EH (cell line): ENCODE results near the gene SPAG8.

Experiments
- DNase-seq: peaks from one replicate; pipeline ENCODE4 v3.0.0-alpha.2; 2015; ENCODE audit warnings: low read depth

SPAG8 gene

GRCh38 chr9:35839926-35840325, 27.9 kb upstream of the SPAG8 start:
- no peak for DNase-seq

GRCh38 chr9:35836595-35836994, 24.5 kb upstream of the SPAG8 start:
- no peak for DNase-seq

DNA sequence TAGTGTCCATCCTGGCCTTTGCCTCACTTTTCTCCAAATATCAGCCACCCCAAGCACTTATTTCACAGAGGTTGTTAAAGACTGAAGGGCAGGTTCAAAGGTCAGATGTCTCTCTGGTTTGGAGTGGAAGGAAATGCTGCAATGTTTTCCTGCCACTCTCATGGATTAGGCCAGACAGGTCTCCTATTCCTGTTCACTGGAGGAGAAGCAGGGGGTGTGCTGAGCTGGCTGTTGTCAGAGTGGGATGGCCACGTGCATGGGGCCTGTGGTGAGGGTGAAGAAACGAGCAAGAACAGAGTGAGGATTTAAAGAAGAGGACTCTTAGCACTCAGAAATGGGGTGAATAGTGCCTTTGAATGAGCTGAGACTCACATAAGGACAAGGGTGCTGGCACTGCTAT, 23.7 kb upstream of the SPAG8 start:
- no peak for DNase-seq

DNA sequence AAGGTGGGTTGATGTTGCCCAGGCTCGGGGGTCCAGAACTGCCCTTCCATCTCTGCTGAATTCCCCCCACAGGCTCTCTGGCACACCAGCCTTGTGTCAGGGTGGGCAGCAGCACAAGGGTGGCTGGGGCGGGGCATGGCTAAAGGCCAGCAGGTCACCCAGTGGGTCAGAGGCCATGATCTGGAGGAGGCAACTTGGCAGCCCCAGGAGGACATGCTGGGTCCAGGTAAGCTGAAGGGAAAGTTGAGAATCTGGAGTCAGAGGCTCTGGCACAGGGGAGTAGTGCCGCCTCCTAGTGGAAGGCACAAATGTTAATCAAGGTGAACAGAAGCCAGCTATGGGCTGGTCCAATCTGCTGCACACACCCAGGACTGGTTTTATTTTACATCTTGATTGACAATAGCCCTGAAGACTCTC, 23.2 kb upstream of the SPAG8 start:
- DNase-seq, result no peak

DNA sequence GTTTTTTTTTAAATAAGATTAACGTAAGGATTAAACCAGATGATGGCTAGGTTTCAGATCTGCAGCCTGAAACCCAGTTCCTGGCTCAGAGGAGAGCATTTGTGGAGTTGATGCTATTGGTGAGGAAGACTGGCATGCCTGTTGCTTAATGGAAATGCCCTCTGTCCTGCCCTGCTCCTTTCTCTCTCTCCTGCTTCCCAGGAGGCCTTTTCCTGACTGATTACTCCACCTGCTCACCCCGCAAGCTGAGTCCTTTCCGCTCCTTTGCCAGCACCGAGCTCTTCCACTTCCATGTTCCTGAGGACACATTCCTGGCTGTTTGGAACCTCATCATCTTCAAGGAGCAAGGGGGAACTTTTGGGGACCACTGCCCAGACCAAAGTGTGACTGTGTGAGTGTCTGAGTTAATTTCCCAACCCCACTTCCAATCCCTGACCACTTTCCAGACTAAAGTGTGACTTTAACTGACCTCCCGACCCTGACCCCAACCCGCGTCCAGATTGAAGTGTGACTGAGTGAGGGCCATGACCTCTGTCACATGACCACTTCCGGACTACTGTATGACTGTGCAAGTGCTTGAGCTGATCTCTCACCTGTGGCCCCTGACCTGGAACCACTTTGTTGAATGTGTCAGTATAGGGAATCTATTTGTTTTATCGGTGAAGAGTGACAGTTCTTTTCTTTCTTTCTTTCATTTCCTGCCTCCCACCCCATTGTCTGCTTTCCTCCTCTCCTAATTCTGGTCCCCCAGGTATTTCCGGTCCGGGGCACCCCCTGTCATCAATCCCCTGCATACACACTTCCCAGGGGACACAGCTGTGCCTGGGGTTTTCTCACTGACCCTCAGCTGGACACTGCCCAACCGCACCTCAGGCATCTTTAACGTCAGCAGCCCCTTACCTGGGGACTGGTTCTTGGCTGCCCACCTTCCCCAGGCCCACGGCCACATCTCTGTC, 22.5 kb upstream of the SPAG8 start:
- DNase-seq, result no peak

DNA sequence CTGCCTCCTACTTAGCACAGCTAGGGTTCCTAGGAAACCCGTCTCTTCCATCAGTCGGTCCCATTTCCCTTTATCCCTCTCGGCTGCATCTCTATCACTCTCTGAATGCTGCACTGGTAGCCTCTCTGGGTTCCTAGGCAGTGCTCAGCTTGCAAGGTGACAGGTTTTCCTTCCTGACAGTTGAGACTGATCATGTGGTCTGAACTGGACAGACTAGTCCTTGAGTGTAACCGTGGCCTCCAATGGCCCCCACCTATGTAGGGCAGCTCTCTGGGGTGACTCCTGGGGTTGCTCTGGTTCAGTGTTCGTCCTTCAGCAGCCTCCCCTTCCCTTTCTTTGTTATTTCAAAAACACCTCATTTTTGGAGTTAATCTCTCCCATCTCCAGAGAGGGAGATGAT, 20.8 kb upstream of the SPAG8 start:
- DNase-seq, result no peak

- DNase-seq, result no peak
These were observed 19.0 kb upstream of the SPAG8 start for GRCh38 chr9:35831040-35831439.

GRCh38 chr9:35829764-35830096, 17.7 kb upstream of the SPAG8 start:
- DNase-seq, result no peak

DNA sequence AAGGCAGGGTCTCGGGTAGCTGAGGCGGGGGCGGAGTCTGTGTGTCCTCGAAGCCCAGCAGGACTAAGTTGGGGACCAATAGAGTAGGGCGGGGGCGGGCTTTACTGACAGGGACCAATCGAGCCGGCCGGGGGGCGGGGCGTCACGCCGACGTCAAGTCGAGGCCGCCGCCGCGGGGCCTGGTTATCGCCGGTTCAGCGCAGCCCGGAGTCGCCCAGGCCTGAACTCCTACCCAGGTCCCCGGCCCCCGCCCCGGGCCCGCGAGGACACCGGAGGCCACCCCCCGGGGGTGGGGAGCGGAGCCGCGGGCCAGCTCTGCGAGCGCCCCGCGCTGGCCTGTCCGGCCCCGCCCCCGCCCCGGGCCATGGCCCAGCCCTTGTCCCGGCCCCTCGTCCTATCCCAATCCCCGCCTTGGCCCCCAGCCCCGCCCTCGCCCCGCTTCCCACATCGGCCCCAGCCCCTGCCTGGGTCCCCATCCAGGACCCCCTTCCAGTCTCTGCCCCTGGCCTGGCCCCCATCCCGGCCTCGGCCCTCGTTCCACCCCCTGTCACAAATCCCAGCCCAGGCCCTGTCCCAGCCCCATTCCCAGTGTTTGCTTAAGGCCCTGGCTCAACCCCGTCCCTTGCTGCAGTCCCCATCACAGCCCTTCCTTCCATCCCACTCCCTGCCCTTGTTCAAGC, 17.2 kb upstream of the SPAG8 start, which contains the start of gene TMEM8B:
Gene TMEM8B (plus strand): TSS at position 145 of the 680 bp plus-strand sequence. CDS start 220 bp downstream, at position 365.
- DNase-seq, result peak; percentile 92

- DNase-seq, result no peak
These were observed 16.6 kb upstream of the SPAG8 start, which contains the start of gene FAM221B for GRCh38 chr9:35828716-35829083. FAM221B (minus strand) TSS chr9:35828732; CDS start chr9:35826161, 2,571 bp downstream.

DNA sequence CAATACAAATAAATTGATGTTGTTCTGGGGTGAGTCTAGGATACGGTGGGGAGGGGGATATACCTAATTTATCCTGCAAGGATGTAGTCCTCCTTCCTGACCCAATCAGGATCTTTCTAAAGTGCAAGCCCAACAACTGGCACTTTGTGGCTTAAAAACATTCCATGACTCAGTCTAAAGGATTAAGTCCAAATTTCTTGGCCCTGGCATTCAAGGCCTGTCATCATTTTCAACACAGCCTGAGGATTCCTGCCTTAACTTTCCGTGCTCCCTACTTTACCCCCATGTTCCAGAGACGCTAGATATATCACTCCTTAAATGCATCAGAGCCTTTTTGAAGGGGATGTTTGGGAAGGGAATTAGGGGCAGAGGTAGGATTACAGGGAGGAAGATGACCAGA, 15.4 kb upstream of the SPAG8 start:
- peak; percentile 71 for DNase-seq

DNA sequence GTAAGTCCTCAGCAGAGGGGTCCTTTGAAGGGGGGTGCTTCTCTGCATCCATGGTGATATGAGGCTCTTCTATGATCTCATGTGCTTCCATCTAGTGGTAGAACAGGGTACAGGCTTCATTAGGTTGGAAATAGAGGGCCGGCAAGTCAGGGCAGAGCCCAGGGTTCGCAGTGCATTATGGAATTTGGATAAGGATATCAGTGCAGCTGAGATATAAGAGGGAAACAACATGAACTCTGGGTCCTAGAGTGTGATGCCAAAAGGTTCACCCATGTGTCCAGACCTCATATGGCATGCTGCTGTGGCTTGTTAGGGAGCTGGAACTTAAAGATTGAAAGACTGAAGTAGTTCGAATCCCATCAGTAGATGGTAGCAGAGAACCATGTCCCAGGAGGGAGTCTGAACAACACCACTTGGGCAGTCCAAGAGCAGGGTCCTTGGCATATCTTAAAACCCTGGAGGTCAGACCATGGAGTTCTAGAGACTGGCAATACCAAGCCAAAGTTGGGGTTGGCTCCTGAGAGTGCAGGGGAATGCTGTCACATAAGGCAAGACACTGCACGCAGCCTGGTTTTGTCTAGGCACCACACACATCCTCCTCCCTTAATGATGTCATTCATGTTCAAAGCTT, 14.1 kb upstream of the SPAG8 start:
- peak; percentile 75 for DNase-seq

GRCh38 chr9:35822926-35823325, 10.9 kb upstream of the SPAG8 start:
- no peak for DNase-seq

- peak; percentile 82 for DNase-seq
These were observed 8.0 kb upstream of the SPAG8 start for GRCh38 chr9:35820076-35820475.

GRCh38 chr9:35818341-35818740, 6.3 kb upstream of the SPAG8 start:
- no peak for DNase-seq

- DNase-seq, result no peak
These were observed 4.6 kb upstream of the SPAG8 start for GRCh38 chr9:35816708-35817107.

DNA sequence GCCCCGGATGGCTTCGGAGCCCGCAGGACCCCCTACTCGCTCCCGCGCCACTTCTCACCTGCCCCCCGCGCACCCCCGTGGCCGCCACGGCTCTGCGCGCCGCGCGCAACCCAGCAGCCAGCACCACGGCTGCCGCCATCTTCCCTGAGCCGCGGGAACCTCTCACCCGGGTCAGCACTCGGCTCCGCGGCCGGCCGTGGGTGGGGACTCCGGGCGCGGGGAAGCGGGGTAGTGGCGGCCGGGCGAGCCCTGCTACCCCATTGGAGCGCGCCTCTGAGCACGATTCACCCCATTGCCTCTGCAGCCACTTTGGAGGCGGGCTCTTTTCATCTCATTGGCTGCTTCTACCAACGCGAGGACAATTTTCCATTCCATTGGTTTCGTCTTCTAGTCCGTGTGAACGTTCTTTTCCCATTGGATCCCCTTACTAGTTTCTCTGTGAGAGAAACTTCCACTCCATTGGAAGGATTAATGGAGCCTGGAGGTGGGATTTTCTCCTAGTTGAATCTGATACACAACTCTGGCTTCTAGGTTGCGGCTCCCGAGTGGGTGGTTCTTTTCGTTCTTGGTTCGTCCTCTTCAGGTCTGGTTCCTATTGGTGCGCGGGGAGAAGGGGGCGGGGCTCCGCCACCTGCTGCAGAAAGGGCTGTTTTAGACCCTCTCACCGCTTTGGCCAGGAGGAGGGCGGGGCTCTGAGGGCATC, 2.9 kb upstream of the SPAG8 start, which contains the start of gene HINT2:
Gene HINT2 (minus strand): TSS at position 202 of the 703 bp plus-strand sequence. CDS start 63 bp downstream, at position 139.
- DNase-seq, result peak; percentile 100

DNA sequence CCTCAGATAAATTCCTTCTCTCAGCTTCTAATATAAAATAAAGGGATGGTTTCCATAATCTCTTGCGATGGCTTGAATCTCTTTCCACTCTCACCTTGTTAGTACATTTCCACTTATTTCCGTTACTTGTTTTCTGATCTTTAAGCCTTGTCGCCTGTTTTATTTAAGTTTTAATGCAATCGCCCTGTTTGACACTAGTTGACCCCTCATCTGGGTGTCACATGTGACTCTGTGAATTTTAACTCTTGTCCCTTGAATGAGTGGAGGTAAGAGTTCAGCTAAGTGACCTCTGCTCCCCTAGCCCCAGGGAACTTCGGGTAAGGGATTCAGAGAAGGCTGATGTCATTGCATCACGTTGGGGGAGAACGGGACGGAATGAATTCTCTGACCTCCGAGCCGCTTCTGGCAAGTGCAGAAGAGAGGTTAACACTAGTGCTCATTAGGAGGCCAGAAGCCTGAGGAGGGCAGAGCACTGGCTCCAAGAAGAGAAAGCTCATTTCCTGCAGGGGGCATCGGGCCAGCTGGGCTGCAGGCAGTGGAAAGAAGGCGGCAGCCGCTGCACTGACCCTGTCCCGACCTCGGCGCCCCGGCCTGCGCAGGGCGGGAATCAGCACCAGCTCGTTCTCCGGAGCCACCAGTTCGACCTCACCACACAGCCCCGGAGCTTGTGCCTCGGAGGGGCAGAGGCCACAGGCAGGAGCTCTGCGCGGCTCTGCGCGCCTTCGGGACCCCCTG, 2.2 kb upstream of the SPAG8 start:
- DNase-seq, result peak; percentile 74

DNA sequence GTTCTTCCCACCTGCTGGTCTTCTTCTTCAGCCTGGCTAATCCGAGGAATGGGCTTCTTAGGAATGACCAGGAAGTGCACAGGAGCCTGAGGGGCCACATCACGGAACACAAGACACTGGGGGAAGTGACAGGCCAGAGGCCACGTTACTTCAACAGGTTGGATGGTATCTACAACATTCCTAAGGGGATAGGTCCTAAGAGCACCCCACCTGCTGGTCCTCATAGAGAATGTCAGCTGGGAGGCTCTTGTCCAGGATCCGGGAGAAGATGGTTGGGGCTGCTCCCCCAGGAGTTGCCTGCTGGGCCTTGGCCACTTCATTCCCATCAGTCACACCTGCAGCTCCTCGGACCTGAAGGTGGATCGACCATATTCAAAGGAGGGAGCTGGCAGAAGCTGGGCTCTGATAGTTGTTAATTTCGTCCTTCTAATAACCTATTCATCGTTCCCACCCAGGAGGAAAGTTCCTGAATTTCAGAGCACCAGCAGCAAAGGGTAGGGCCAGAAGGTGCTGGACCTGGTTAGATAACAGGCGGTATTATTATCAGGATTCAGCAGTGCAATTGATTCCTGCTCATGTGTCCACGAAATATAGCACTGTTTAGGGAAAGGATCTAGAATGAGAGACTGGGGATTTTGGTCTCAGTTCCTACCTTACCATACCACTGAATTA, 1.5 kb upstream of the SPAG8 start:
- peak; percentile 49 for DNase-seq

GRCh38 chr9:35811381-35812024, 559 bp downstream of the SPAG8 start:
- DNase-seq, result no peak
